SJCRH30 (cell line): ENCODE measurements around the gene NDUFS7. TPM values are rescaled to one million over a fixed set of nuclear protein-coding genes. Genes with fewer than 3 reads are reported as not detected.
A peak's percentile ranks its signal among the peaks of the same experiment; 100 is the strongest.
"Not testable (repeated sequence)": the region's sequence is repeated elsewhere in the genome, so short reads cannot be mapped to it uniquely, and the experiment has no call there.

ENCODE experiments used
- DNase-seq, 2 experiments: peaks; one replicate each; pipeline ENCODE4 v3.0.0-alpha.2; 2015 to 2020
- H3K27ac ChIP-seq: fragments of 250-450 bp; sonication (Bioruptor Pico); 2 replicates; pipeline ENCODE4 v1.5.1; 2020; ENCODE audit warnings: mild to moderate bottlenecking, moderate library complexity
- H3K27me3 ChIP-seq: fragments of 250-450 bp; sonication (Bioruptor Pico); 2 replicates; pipeline ENCODE4 v1.5.1; 2020; ENCODE audit warnings: mild to moderate bottlenecking, moderate library complexity
- H3K36me3 ChIP-seq: fragments of 250-450 bp; sonication (Bioruptor Pico); 2 replicates; pipeline ENCODE4 v1.5.1; 2020; ENCODE audit warnings: mild to moderate bottlenecking, moderate library complexity
- H3K4me1 ChIP-seq: fragments of 250-450 bp; sonication (Bioruptor Pico); 2 replicates; pipeline ENCODE4 v1.5.1; 2020; ENCODE audit warnings: mild to moderate bottlenecking, moderate library complexity
- H3K4me3 ChIP-seq: fragments of 250-450 bp; sonication (Bioruptor Pico); 2 replicates; pipeline ENCODE4 v1.5.1; 2020; ENCODE audit warnings: mild to moderate bottlenecking, moderate library complexity
- H3K9me3 ChIP-seq: fragments of 250-450 bp; sonication (Bioruptor Pico); replicated peaks from 2 replicates; pipeline ENCODE4 v1.5.1; 2020; ENCODE audit warnings: mild to moderate bottlenecking, moderate library complexity
- total RNA-seq: library from RNA; depleted of rRNA; stranded (reverse); fragments of >200 nt; shearing (Covaris generic); gene quantifications from 2 replicates; pipeline ENCODE4 v1.2.3, GENCODE V29; 2014

The NDUFS7 gene
- total RNA-seq, 1 experiment from 2014 or later, result 31.4 TPM

- Histone ChIP-seq H3K4me3 (no peak overlapping the region), H3K36me3 (peaks cover 48% of the 10 kb centered on the region), H3K27me3 (no peaks in the 10 kb centered on the region), H3K4me1 (no peaks in the 10 kb centered on the region), H3K27ac (no peak overlapping the region), H3K9me3 (no peaks in the 10 kb centered on the region)
- no peak for DNase-seq
Observed at GRCh38 chr19:1431759-1432506, 48.2 kb downstream of the NDUFS7 start.

GRCh38 chr19:1432507-1432887 lies 48.8 kb downstream of the NDUFS7 start:
- Histone ChIP-seq H3K36me3 (peaks cover 48% of the 10 kb centered on the region), H3K27ac (no peak overlapping the region), H3K27me3 (no peaks in the 10 kb centered on the region), H3K9me3 (no peaks in the 10 kb centered on the region), H3K4me3 (no peak overlapping the region), H3K4me1 (no peaks in the 10 kb centered on the region)
- DNase-seq, result no peak

GRCh38 chr19:1433119-1434039 lies 49.7 kb downstream of the NDUFS7 start:
- Histone ChIP-seq H3K4me3 (no peak overlapping the region), H3K4me1 (no peaks in the 10 kb centered on the region), H3K9me3 (no peaks in the 10 kb centered on the region), H3K27ac (no peak overlapping the region), H3K36me3 (peaks cover 44% of the 10 kb centered on the region), H3K27me3 (no peaks in the 10 kb centered on the region)
- no peak for DNase-seq

- Histone ChIP-seq H3K36me3 (peaks cover 45% of the 10 kb centered on the region), H3K27me3 (no peaks in the 10 kb centered on the region), H3K9me3 (no peaks in the 10 kb centered on the region), H3K4me3 (no peak overlapping the region), H3K4me1 (no peaks in the 10 kb centered on the region), H3K27ac (no peak overlapping the region)
- DNase-seq, result no peak
Observed at GRCh38 chr19:1434040-1434366, 50.3 kb downstream of the NDUFS7 start.

- Histone ChIP-seq H3K27me3 (no peaks in the 10 kb centered on the region), H3K36me3 (peaks cover 45% of the 10 kb centered on the region), H3K4me3 (no peak overlapping the region)
Observed at GRCh38 chr19:1434577-1435060, 50.9 kb downstream of the NDUFS7 start.

GRCh38 chr19:1435378-1435989 lies 51.8 kb downstream of the NDUFS7 start:
- peaks cover 47% of the 10 kb centered on the region for H3K36me3 ChIP-seq
- no peak overlapping the region for H3K4me3 ChIP-seq
- no peaks in the 10 kb centered on the region for H3K9me3 ChIP-seq
- peaks cover 3% of the 10 kb centered on the region; the same call in 1 of the 2 replicates for H3K4me1 ChIP-seq
- no peak for DNase-seq
- H3K27ac ChIP-seq, result no peak overlapping the region
- H3K27me3 ChIP-seq, result no peaks in the 10 kb centered on the region

More at GRCh38 chr19:1434577-1435060, 50.9 kb downstream of the NDUFS7 start:
- H3K27ac ChIP-seq, result no peak overlapping the region
- DNase-seq, result no peak
- H3K9me3 ChIP-seq, result no peaks in the 10 kb centered on the region
- H3K4me1 ChIP-seq, result peaks cover 3% of the 10 kb centered on the region; the same call in 1 of the 2 replicates

GRCh38 chr19:1437609-1438008 lies 53.9 kb downstream of the NDUFS7 start:
- Histone ChIP-seq H3K36me3 (peaks cover 54% of the 10 kb centered on the region), H3K27me3 (no peaks in the 10 kb centered on the region), H3K27ac (no peak overlapping the region), H3K4me3 (peak overlapping the region; percentile 90), H3K4me1 (peaks cover 3% of the 10 kb centered on the region; the same call in 1 of the 2 replicates), H3K9me3 (no peaks in the 10 kb centered on the region)
- no peak for DNase-seq

GRCh38 chr19:1438035-1438932 lies 54.6 kb downstream of the NDUFS7 start, which contains the start of gene RPS15:
Gene RPS15, plus strand, starts transcription at chr19:1438396. Its CDS starts 30 bp downstream, at chr19:1438426.
- Histone ChIP-seq H3K36me3 (peaks cover 53% of the 10 kb centered on the region), H3K4me3 (peak within 1 kb of the TSS; percentile 90), H3K27me3 (no peaks in the 10 kb centered on the region), H3K4me1 (peaks cover 3% of the 10 kb centered on the region; the same call in 1 of the 2 replicates), H3K9me3 (no peaks in the 10 kb centered on the region), H3K27ac (peak within 1 kb of the TSS; percentile 93)
- peak; percentile 94 for DNase-seq

GRCh38 chr19:1438933-1439354 lies 55.2 kb downstream of the NDUFS7 start:
- H3K9me3 ChIP-seq, result no peaks in the 10 kb centered on the region
- peak overlapping the region; percentile 90 for H3K4me3 ChIP-seq
- no peaks in the 10 kb centered on the region for H3K27me3 ChIP-seq
- peaks cover 50% of the 10 kb centered on the region for H3K36me3 ChIP-seq
- DNase-seq, result no peak
- peaks cover 3% of the 10 kb centered on the region; the same call in 1 of the 2 replicates for H3K4me1 ChIP-seq
- peak overlapping the region; percentile 93 for H3K27ac ChIP-seq

GRCh38 chr19:1439525-1440417 lies 56.1 kb downstream of the NDUFS7 start:
- Histone ChIP-seq H3K36me3 (peaks cover 44% of the 10 kb centered on the region), H3K27ac (peak overlapping the region; percentile 93; the same call in 1 of the 2 replicates), H3K4me3 (peak overlapping the region; percentile 90)
- not testable (repeated sequence) for H3K27me3 ChIP-seq, H3K9me3 ChIP-seq, DNase-seq, H3K4me1 ChIP-seq

GRCh38 chr19:1440418-1440801 lies 56.7 kb downstream of the NDUFS7 start:
- Histone ChIP-seq H3K9me3 (no peaks in the 10 kb centered on the region), H3K4me3 (no peak overlapping the region), H3K27ac (no peak overlapping the region), H3K36me3 (peaks cover 44% of the 10 kb centered on the region), H3K27me3 (no peaks in the 10 kb centered on the region), H3K4me1 (peaks cover 3% of the 10 kb centered on the region; the same call in 1 of the 2 replicates)
- no peak for DNase-seq

- Histone ChIP-seq H3K27ac (no peak overlapping the region), H3K9me3 (no peaks in the 10 kb centered on the region), H3K4me1 (peaks cover 3% of the 10 kb centered on the region; the same call in 1 of the 2 replicates), H3K27me3 (no peaks in the 10 kb centered on the region), H3K4me3 (no peak overlapping the region), H3K36me3 (peaks cover 44% of the 10 kb centered on the region)
- DNase-seq, result no peak
Observed at GRCh38 chr19:1441022-1441426, 57.3 kb downstream of the NDUFS7 start.
